GM23248 (cell line): Measurements from ENCODE around the gene PLA2G2C.

Source experiments
- EZH2 ChIP-seq: fragments of 200-600 bp; sonication (generic); IDR thresholded peaks from 2 replicates; pipeline ENCODE4 v1.6.1; 2018; ENCODE audit warnings: antibody characterized with exemption, mild to moderate bottlenecking; ENCODE audit not compliant: insufficient read depth, poor library complexity, severe bottlenecking
- EZH2phosphoT487 ChIP-seq: fragments of 200-600 bp; sonication (generic); IDR thresholded peaks from 2 replicates; pipeline ENCODE4 v1.6.1; 2018; ENCODE audit warnings: antibody characterized with exemption, moderate library complexity, mild to moderate bottlenecking, low read depth; ENCODE audit not compliant: insufficient read depth

DNA sequence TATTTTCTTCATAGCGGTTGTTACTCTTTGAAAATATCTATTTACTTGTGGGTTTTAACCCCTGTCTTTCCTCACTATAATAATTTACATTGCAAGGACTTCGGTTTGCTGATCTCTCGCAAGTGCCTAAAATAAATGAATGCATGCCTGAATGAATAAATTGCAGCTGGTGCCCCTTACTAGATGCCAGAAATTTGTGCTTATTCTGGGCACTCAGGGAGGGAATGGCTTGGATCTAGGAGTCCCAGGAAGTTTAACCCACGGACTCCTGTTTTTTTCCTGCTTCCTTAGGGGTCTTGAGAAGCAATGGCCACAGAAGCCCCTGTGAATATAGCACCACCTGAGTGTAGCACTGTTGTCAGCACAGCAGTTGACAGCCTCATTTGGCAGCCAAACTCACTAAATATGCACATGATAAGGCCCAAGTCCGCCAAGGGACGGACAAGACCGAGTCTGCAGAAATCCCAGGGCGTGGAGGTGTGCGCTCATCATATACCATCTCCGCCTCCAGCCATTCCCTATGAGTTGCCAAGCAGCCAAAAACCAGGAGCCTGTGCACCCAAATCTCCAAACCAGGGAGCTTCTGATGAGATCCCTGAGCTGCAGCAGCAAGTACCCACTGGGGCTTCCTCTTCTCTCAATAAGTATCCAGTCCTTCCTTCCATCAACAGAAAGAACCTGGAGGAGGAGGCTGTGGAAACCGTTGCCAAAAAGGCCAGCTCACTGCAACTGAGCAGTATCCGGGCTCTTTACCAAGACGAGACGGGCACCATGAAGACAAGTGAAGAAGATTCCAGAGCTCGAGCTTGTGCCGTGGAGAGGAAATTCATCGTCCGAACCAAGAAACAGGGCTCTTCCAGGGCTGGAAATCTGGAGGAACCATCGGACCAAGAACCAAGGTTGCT, 4.2 kb upstream of the PLA2G2C start:
- TF ChIP-seq EZH2 (no peak), EZH2phosphoT487 (no peak)
